Measurements from ENCODE around the gene CIART. TPM values are rescaled to one million over a fixed set of nuclear protein-coding genes. Genes with fewer than 3 reads are reported as not detected.
"Not testable (repeated sequence)": the region's sequence is repeated elsewhere in the genome, so short reads cannot be mapped to it uniquely, and the experiment has no call there.

The CIART gene
- total RNA-seq, 6 donors from 2014 or later, result 2.7 to 14.7 (median 7.5) TPM

GRCh38 chr1:150295476-150295875, 13.1 kb downstream of the CIART start:
- DNase-seq, result no peak
- no peaks in the 10 kb centered on the region for H3K27me3 ChIP-seq
- ATAC-seq (ENCODE audit: low FRiP score in 2 of 2), result no peak
- H3K27ac ChIP-seq, result no peak overlapping the region
- TF ChIP-seq POLR2AphosphoS5 (IDR thresholded peaks at IDR 0.05) (no peak), EP300 (IDR thresholded peaks at IDR 0.05) (no peak), CTCF (IDR thresholded peaks at IDR 0.05) (no peak), POLR2A (IDR thresholded peaks at IDR 0.05) (no peak)
- H3K36me3 ChIP-seq, result peaks cover 0 to 41% (median 13%) of the 10 kb centered on the region in 4 donors
- H3K9me3 ChIP-seq, result no peaks in the 10 kb centered on the region
- H3K4me3 ChIP-seq, result no peak overlapping the region
- H3K4me1 ChIP-seq, result peaks cover 7 to 17% (median 11%) of the 10 kb centered on the region in 4 donors
- WGBS, 2 donors, result 96 to 100% methylated on average over 2 of the region's 2 CpGs

- H3K36me3 ChIP-seq, result peaks cover 5 to 76% (median 26%) of the 10 kb centered on the region in 4 donors
- no peak for ATAC-seq (ENCODE audit: low FRiP score in 2 of 2)
These were observed 17.4 kb downstream of the CIART start for GRCh38 chr1:150299716-150300115.

GRCh38 chr1:150302338-150302737, 20.0 kb downstream of the CIART start:
- WGBS, 2 donors, result 76 to 87% methylated on average over 6 of the region's 6 CpGs
- DNase-seq, result no peak

More at GRCh38 chr1:150299716-150300115, 17.4 kb downstream of the CIART start:
- TF ChIP-seq POLR2AphosphoS5 (IDR thresholded peaks at IDR 0.05), result no peak
- no peak for TF ChIP-seq CTCF (IDR thresholded peaks at IDR 0.05)
- TF ChIP-seq POLR2A (IDR thresholded peaks at IDR 0.05), result no peak
- TF ChIP-seq EP300 (IDR thresholded peaks at IDR 0.05), result no peak
- Histone ChIP-seq H3K27ac (no peak overlapping the region), H3K27me3 (no peaks in the 10 kb centered on the region), H3K4me3 (no peak overlapping the region), H3K4me1 (peaks cover 0 to 10% (median under 1%) of the 10 kb centered on the region in 4 donors), H3K9me3 (no peaks in the 10 kb centered on the region)
- WGBS, 2 donors, result 93% methylated on average over 3 of the region's 3 CpGs
- no peak for DNase-seq

GRCh38 chr1:150302902-150303301, 20.5 kb downstream of the CIART start:
- H3K9me3 ChIP-seq, result no peaks in the 10 kb centered on the region
- 81 to 86% methylated on average over 2 of the region's 2 CpGs for WGBS, 2 donors
- no peaks in the 10 kb centered on the region for H3K27me3 ChIP-seq
- DNase-seq, result no peak
- ATAC-seq (ENCODE audit: low FRiP score in 2 of 2), result no peak
- no peak for TF ChIP-seq POLR2A (IDR thresholded peaks at IDR 0.05)
- TF ChIP-seq CTCF (IDR thresholded peaks at IDR 0.05), result no peak
- TF ChIP-seq EP300 (IDR thresholded peaks at IDR 0.05), result no peak
- TF ChIP-seq POLR2AphosphoS5 (IDR thresholded peaks at IDR 0.05), result no peak
- H3K4me3 ChIP-seq, result no peak overlapping the region
- H3K4me1 ChIP-seq, result no peaks in the 10 kb centered on the region
- no peak overlapping the region for H3K27ac ChIP-seq
- peaks cover 2 to 70% (median 24%) of the 10 kb centered on the region in 4 donors for H3K36me3 ChIP-seq

More at GRCh38 chr1:150302338-150302737, 20.0 kb downstream of the CIART start:
- no peaks in the 10 kb centered on the region for H3K4me1 ChIP-seq
- no peak overlapping the region for H3K4me3 ChIP-seq
- no peaks in the 10 kb centered on the region for H3K9me3 ChIP-seq
- H3K36me3 ChIP-seq, result peaks cover 2 to 69% (median 25%) of the 10 kb centered on the region in 4 donors
- H3K27ac ChIP-seq, result no peak overlapping the region
- H3K27me3 ChIP-seq, result no peaks in the 10 kb centered on the region
- no peak for ATAC-seq (ENCODE audit: low FRiP score in 2 of 2)
- TF ChIP-seq POLR2A (IDR thresholded peaks at IDR 0.05) (no peak), EP300 (IDR thresholded peaks at IDR 0.05) (no peak), POLR2AphosphoS5 (IDR thresholded peaks at IDR 0.05) (no peak), CTCF (IDR thresholded peaks at IDR 0.05) (no peak)

GRCh38 chr1:150308585-150308984, 26.2 kb downstream of the CIART start:
- WGBS, 2 donors, result 93 to 96% methylated on average over 9 of the region's 9 CpGs
- not testable (repeated sequence) for DNase-seq

More at GRCh38 chr1:150308585-150308984, 26.2 kb downstream of the CIART start:
- not testable (repeated sequence) for H3K4me1 ChIP-seq; H3K27ac ChIP-seq; H3K9me3 ChIP-seq; H3K4me3 ChIP-seq; ATAC-seq (ENCODE audit: low FRiP score in 2 of 2); H3K27me3 ChIP-seq
- peaks cover 0 to 24% (median 7%) of the 10 kb centered on the region in 4 donors for H3K36me3 ChIP-seq

Measured in upper lobe of left lung (tissue), 6 donors.